Cardiac fibroblast (primary cell): ENCODE measurements around the gene ITPR2.
A peak's percentile ranks its signal among the peaks of the same experiment; 100 is the strongest.
"Not testable (repeated sequence)": the region's sequence is repeated elsewhere in the genome, so short reads cannot be mapped to it uniquely, and the experiment has no call there.

Experiments used
- DNase-seq, 2 donors: peaks; one replicate each; pipeline versions ENCODE4 v3.0.0 to v3.0.0-alpha.2; 2010; ENCODE audit warnings: low read depth in 2 of 2
- H3K4me3 ChIP-seq, 2 donors: replicated peaks in 1 of 2; 1 replicate in 1 of 2; 2 replicates in 1 of 2; pipeline ENCODE4 v1.5.1; 2011; ENCODE audit warnings: low read depth in 2 of 2, low read length in 2 of 2, mild to moderate bottlenecking in 2 of 2, moderate library complexity in 1 of 2
- CTCF ChIP-seq: IDR thresholded peaks from one replicate; pipeline ENCODE4 v1.5.1; 2011; ENCODE audit warnings: low read depth, mild to moderate bottlenecking, low read length, inconsistent platforms

Gene ITPR2

GRCh38 chr12:26611598-26611997, 221.4 kb downstream of the ITPR2 start:
- no peak overlapping the region for H3K4me3 ChIP-seq
- no peak for DNase-seq
- TF ChIP-seq CTCF: no peak

- TF ChIP-seq CTCF: no peak
- no peak overlapping the region for H3K4me3 ChIP-seq
- no peak for DNase-seq
These were observed 222.2 kb downstream of the ITPR2 start for GRCh38 chr12:26610774-26611173.

GRCh38 chr12:26609986-26610385, 223.0 kb downstream of the ITPR2 start:
- H3K4me3 ChIP-seq: no peak overlapping the region
- no peak for DNase-seq
- TF ChIP-seq CTCF: no peak

- peak in 1 of 2 donors; percentile 25 for DNase-seq
- no peak for TF ChIP-seq CTCF
- no peak overlapping the region for H3K4me3 ChIP-seq
These were observed 224.3 kb downstream of the ITPR2 start for GRCh38 chr12:26608706-26609105.

GRCh38 chr12:26608273-26608672, 224.7 kb downstream of the ITPR2 start:
- H3K4me3 ChIP-seq: no peak overlapping the region
- no peak for TF ChIP-seq CTCF
- DNase-seq: no peak

GRCh38 chr12:26606911-26607310, 226.1 kb downstream of the ITPR2 start:
- TF ChIP-seq CTCF: no peak
- no peak for DNase-seq

GRCh38 chr12:26604813-26605212, 228.2 kb downstream of the ITPR2 start:
- not testable (repeated sequence) for H3K4me3 ChIP-seq, DNase-seq

More at GRCh38 chr12:26606911-26607310, 226.1 kb downstream of the ITPR2 start:
- no peak overlapping the region for H3K4me3 ChIP-seq
